Measurements from ENCODE around the gene SMCHD1.
"Not testable (repeated sequence)": the region's sequence is repeated elsewhere in the genome, so short reads cannot be mapped to it uniquely, and the experiment has no call there.

The SMCHD1 gene

GRCh38 chr18:2651981-2652380, 3.5 kb upstream of the SMCHD1 start:
- Mint-ChIP-seq H3K4me1 (peaks cover 17% of the 10 kb centered on the region), H3K4me3 (no peak overlapping the region), H3K27ac (no peak overlapping the region), H3K36me3 (ENCODE audit: low read depth) (peaks cover 4% of the 10 kb centered on the region), H3K27me3 (no peaks in the 10 kb centered on the region), H3K9me3 (no peaks in the 10 kb centered on the region)
- no peak for DNase-seq
- ATAC-seq = no peak

GRCh38 chr18:2653467-2653866, 2.1 kb upstream of the SMCHD1 start:
- Mint-ChIP-seq H3K27ac (no peak overlapping the region), H3K4me3 (no peak overlapping the region), H3K27me3 (no peaks in the 10 kb centered on the region), H3K9me3 (no peaks in the 10 kb centered on the region), H3K36me3 (ENCODE audit: low read depth) (peaks cover 13% of the 10 kb centered on the region), H3K4me1 (peaks cover 23% of the 10 kb centered on the region)
- DNase-seq (no peak), ATAC-seq (no peak)

- no peaks in the 10 kb centered on the region for H3K27me3 Mint-ChIP-seq
- no peak for ATAC-seq
- peaks cover 16% of the 10 kb centered on the region for H3K36me3 Mint-ChIP-seq (ENCODE audit: low read depth)
- H3K27ac Mint-ChIP-seq = peak overlapping the region; percentile 98
- H3K4me1 Mint-ChIP-seq = peaks cover 30% of the 10 kb centered on the region
- no peak for DNase-seq
- no peaks in the 10 kb centered on the region for H3K9me3 Mint-ChIP-seq
- peak overlapping the region; percentile 88 for H3K4me3 Mint-ChIP-seq
Measured at GRCh38 chr18:2654169-2654927, 1.2 kb upstream of the SMCHD1 start.

- DNase-seq (peak; percentile 81), ATAC-seq (peak; percentile 22)
- Mint-ChIP-seq H3K27ac (peak overlapping the region; percentile 98), H3K4me1 (peaks cover 33% of the 10 kb centered on the region), H3K27me3 (no peaks in the 10 kb centered on the region), H3K4me3 (peak overlapping the region; percentile 88), H3K9me3 (no peaks in the 10 kb centered on the region), H3K36me3 (ENCODE audit: low read depth) (peaks cover 16% of the 10 kb centered on the region)
Measured at GRCh38 chr18:2654928-2655177, 673 bp upstream of the SMCHD1 start.

GRCh38 chr18:2655954-2656236, 369 bp downstream of the SMCHD1 start:
- peak; percentile 34 for ATAC-seq
- peak overlapping the region; percentile 88 for H3K4me3 Mint-ChIP-seq

GRCh38 chr18:2656237-2656980, 883 bp downstream of the SMCHD1 start:
- Mint-ChIP-seq H3K27me3 (no peaks in the 10 kb centered on the region), H3K27ac (peak overlapping the region; percentile 87), H3K4me3 (peak overlapping the region; percentile 88), H3K9me3 (no peaks in the 10 kb centered on the region), H3K4me1 (peaks cover 40% of the 10 kb centered on the region), H3K36me3 (ENCODE audit: low read depth) (peaks cover 22% of the 10 kb centered on the region)
- peak; percentile 59 for DNase-seq
- ATAC-seq = peak; percentile 5

More at GRCh38 chr18:2655954-2656236, 369 bp downstream of the SMCHD1 start:
- Mint-ChIP-seq H3K4me1 (peaks cover 37% of the 10 kb centered on the region), H3K27me3 (no peaks in the 10 kb centered on the region), H3K9me3 (no peaks in the 10 kb centered on the region), H3K36me3 (ENCODE audit: low read depth) (peaks cover 18% of the 10 kb centered on the region), H3K27ac (peak overlapping the region; percentile 87)
- no peak for DNase-seq

- Mint-ChIP-seq H3K36me3 (ENCODE audit: low read depth) (peaks cover 24% of the 10 kb centered on the region), H3K27me3 (no peaks in the 10 kb centered on the region), H3K27ac (peak overlapping the region; percentile 87), H3K4me3 (peak overlapping the region; percentile 88), H3K4me1 (peaks cover 42% of the 10 kb centered on the region), H3K9me3 (no peaks in the 10 kb centered on the region)
- DNase-seq = no peak
- no peak for ATAC-seq
Measured at GRCh38 chr18:2656981-2657512, 1.5 kb downstream of the SMCHD1 start.

- DNase-seq (no peak), ATAC-seq (no peak)
- H3K27me3 Mint-ChIP-seq = no peaks in the 10 kb centered on the region
- H3K4me1 Mint-ChIP-seq = peaks cover 50% of the 10 kb centered on the region
- H3K36me3 Mint-ChIP-seq (ENCODE audit: low read depth) = peaks cover 27% of the 10 kb centered on the region
- H3K9me3 Mint-ChIP-seq = no peaks in the 10 kb centered on the region
- H3K4me3 Mint-ChIP-seq = peak overlapping the region; percentile 88
- peak overlapping the region; percentile 93 for H3K27ac Mint-ChIP-seq
Measured at GRCh38 chr18:2657788-2658458, 2.4 kb downstream of the SMCHD1 start.

GRCh38 chr18:2660849-2661248, 5.3 kb downstream of the SMCHD1 start:
- H3K4me3 Mint-ChIP-seq, DNase-seq, H3K27me3 Mint-ChIP-seq, H3K9me3 Mint-ChIP-seq, ATAC-seq: not testable (repeated sequence)
- H3K36me3 Mint-ChIP-seq (ENCODE audit: low read depth) = peaks cover 46% of the 10 kb centered on the region
- H3K27ac Mint-ChIP-seq = peak overlapping the region; percentile 59
- peaks cover 60% of the 10 kb centered on the region for H3K4me1 Mint-ChIP-seq

GRCh38 chr18:2662288-2662687, 6.8 kb downstream of the SMCHD1 start:
- H3K4me1 Mint-ChIP-seq = peaks cover 65% of the 10 kb centered on the region
- not testable (repeated sequence) for DNase-seq, H3K9me3 Mint-ChIP-seq, H3K4me3 Mint-ChIP-seq, ATAC-seq, H3K27me3 Mint-ChIP-seq, H3K27ac Mint-ChIP-seq
- H3K36me3 Mint-ChIP-seq (ENCODE audit: low read depth) = peaks cover 47% of the 10 kb centered on the region

GRCh38 chr18:2662990-2663389, 7.5 kb downstream of the SMCHD1 start:
- ATAC-seq (no peak), DNase-seq (no peak)
- H3K9me3 Mint-ChIP-seq = no peaks in the 10 kb centered on the region
- peaks cover 65% of the 10 kb centered on the region for H3K4me1 Mint-ChIP-seq
- no peak overlapping the region for H3K4me3 Mint-ChIP-seq
- H3K36me3 Mint-ChIP-seq (ENCODE audit: low read depth) = peaks cover 46% of the 10 kb centered on the region
- peak overlapping the region; percentile 59 for H3K27ac Mint-ChIP-seq
- H3K27me3 Mint-ChIP-seq = no peaks in the 10 kb centered on the region

GRCh38 chr18:2672410-2672809, 16.9 kb downstream of the SMCHD1 start:
- Mint-ChIP-seq H3K9me3 (no peaks in the 10 kb centered on the region), H3K4me1 (peaks cover 26% of the 10 kb centered on the region), H3K27me3 (no peaks in the 10 kb centered on the region), H3K27ac (no peak overlapping the region), H3K4me3 (no peak overlapping the region), H3K36me3 (ENCODE audit: low read depth) (peaks cover 77% of the 10 kb centered on the region)
- no peak for ATAC-seq
- DNase-seq = no peak

- peak overlapping the region; percentile 4 for H3K27ac Mint-ChIP-seq
- no peaks in the 10 kb centered on the region for H3K9me3 Mint-ChIP-seq
- peaks cover 82% of the 10 kb centered on the region for H3K36me3 Mint-ChIP-seq (ENCODE audit: low read depth)
- no peaks in the 10 kb centered on the region for H3K27me3 Mint-ChIP-seq
- H3K4me1 Mint-ChIP-seq = peaks cover 26% of the 10 kb centered on the region
- DNase-seq (no peak), ATAC-seq (no peak)
- no peak overlapping the region for H3K4me3 Mint-ChIP-seq
Measured at GRCh38 chr18:2672872-2673271, 17.3 kb downstream of the SMCHD1 start.

GRCh38 chr18:2678933-2679332, 23.4 kb downstream of the SMCHD1 start:
- not testable (repeated sequence) for H3K9me3 Mint-ChIP-seq, H3K4me3 Mint-ChIP-seq, H3K27ac Mint-ChIP-seq, H3K27me3 Mint-ChIP-seq, DNase-seq, ATAC-seq
- Mint-ChIP-seq H3K36me3 (ENCODE audit: low read depth) (peaks cover 68% of the 10 kb centered on the region), H3K4me1 (peaks cover 44% of the 10 kb centered on the region)
